Measurements from ENCODE around the gene CPNE9.

Gene CPNE9

DNA sequence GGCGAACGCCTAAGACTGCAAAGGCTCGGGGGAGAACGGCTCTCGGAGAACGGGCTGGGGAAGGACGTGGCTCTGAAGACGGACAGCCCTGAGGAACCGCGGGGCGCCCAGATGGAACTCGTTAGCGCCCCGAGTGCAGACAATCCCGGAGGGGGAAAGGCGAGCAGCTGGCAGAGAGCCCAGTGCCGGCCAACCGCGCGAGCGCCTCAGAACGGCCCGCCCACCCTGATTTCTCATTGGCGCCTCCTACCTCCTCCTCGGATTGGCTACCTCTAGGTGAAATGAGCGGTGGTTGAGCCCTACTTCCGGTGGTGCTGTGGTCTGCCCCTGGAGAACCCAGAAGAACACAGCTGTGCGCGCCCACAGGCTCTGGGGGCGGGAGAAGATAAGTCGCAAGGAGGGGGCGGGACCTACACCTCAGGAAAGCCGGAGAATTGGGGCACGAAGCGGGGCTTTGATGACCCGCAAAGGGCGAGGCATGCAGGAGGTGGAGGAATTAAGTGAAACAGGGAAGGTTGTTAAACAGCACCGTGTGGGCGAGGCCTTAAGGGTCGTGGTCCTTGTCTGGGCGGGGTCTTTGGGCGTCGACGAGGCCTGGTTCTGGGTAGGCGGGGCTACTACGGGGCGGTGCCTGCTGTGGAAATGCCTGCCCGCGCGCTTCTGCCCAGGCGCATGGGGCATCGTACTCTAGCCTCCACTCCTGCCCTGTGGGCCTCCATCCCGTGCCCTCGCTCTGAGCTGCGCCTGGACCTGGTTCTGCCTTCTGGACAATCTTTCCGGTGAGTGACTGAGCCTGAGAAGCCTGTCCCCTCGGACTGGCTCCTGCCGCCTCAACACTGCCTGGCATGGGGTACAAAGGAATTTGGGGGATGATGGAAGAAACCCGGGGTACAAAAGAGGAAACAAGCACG lies 46.3 kb downstream of the CPNE9 start, which contains the start of gene OGG1:
TSS of gene OGG1 (plus strand) at position 308 of the 911 bp plus-strand sequence. CDS start at position 643, 335 bp downstream.
- Mint-ChIP-seq H3K36me3 (ENCODE audit: low read depth) (peaks cover 64% of the 10 kb centered on the region), H3K27ac (peak within 1 kb of the TSS; percentile 95 to 99 (median 98)), H3K9me3 (no peaks in the 10 kb centered on the region), H3K27me3 (ENCODE audit: low read depth) (no peaks in the 10 kb centered on the region), H3K4me3 (peak within 1 kb of the TSS; percentile 93 to 94 (median 94)), H3K4me1 (peaks cover 29% of the 10 kb centered on the region)
- no peak for TF ChIP-seq CTCF (IDR thresholded peaks at IDR 0.05; ENCODE audit: unreplicated experiment in 3 of 3)

DNA sequence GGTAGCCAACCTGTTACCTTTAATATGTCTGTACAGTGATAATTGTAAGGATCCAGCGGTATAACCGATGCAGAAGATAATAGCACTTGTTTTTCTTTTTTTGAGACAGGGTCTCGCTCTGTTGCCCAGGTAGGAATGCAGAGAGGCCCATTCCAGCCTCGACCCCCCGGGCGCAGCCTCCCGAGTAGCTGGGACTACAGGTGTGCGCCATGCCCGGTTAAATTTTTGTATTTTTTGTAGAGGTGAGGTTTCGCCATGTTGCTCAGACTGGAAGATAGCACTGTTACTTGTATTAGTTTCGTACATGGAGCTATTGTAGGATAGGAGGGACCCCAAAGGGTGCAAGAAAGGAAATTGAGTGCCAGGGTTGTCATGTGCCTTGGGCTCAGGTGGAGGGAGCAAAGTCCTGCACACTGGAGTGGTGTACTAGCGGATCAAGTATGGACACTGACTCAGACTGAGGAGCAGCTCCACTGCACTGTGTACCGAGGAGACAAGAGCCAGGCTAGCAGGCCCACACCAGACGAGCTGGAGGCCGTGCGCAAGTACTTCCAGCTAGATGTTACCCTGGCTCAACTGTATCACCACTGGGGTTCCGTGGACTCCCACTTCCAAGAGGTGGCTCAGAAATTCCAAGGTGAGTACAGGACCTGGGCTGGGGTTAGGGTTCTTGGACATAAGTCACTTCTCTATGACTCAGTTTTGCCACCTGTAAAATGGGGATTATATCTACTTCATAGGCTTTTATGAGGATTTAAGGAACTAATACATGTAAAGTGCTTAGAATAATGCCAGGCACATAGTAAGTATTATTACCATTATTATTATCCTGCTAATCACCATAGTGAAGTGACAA lies 47.2 kb downstream of the CPNE9 start:
- peaks cover 29% of the 10 kb centered on the region for H3K4me1 Mint-ChIP-seq
- no peaks in the 10 kb centered on the region for H3K9me3 Mint-ChIP-seq
- H3K27me3 Mint-ChIP-seq (ENCODE audit: low read depth): no peaks in the 10 kb centered on the region
- H3K4me3 Mint-ChIP-seq: peak overlapping the region; percentile 93 to 94 (median 94)
- H3K36me3 Mint-ChIP-seq (ENCODE audit: low read depth): peaks cover 59% of the 10 kb centered on the region
- H3K27ac Mint-ChIP-seq: peak overlapping the region; percentile 95 to 99 (median 98)
- no peak for TF ChIP-seq CTCF (IDR thresholded peaks at IDR 0.05; ENCODE audit: unreplicated experiment in 3 of 3)

GRCh38 chr3:9754678-9755077 lies 51.0 kb downstream of the CPNE9 start:
- Mint-ChIP-seq H3K4me3 (no peak overlapping the region), H3K4me1 (peaks cover 24% of the 10 kb centered on the region), H3K27ac (peak overlapping the region in 1 of 3 experiments; percentile 12), H3K9me3 (no peaks in the 10 kb centered on the region), H3K36me3 (ENCODE audit: low read depth) (peaks cover 60% of the 10 kb centered on the region), H3K27me3 (ENCODE audit: low read depth) (no peaks in the 10 kb centered on the region)
- TF ChIP-seq CTCF (IDR thresholded peaks at IDR 0.05; ENCODE audit: unreplicated experiment in 3 of 3): no peak

DNA sequence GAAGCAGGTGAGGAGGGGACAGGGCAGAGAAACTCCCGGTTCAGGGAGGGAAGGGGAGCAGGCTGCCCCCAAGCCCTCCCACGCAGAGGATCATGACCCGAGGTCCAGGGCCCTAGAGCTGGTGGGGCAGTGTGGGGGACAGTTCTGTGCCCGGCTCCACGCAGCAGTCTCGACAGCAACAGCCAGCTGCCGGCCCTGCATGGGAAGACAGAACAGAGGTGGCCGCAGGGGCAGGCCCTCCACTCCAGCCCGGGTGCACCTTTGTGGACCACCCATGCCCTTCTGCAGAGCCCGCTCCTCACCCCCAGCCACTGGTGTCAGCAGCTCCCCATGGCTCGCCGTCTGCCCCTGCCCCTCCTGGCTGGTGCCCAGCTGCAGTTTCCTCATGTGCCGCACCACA lies 53.8 kb downstream of the CPNE9 start:
- no peak for TF ChIP-seq CTCF (IDR thresholded peaks at IDR 0.05; ENCODE audit: unreplicated experiment in 3 of 3)
- no peaks in the 10 kb centered on the region for H3K9me3 Mint-ChIP-seq
- no peaks in the 10 kb centered on the region for H3K4me1 Mint-ChIP-seq
- no peak overlapping the region for H3K27ac Mint-ChIP-seq
- H3K36me3 Mint-ChIP-seq (ENCODE audit: low read depth): peaks cover 58% of the 10 kb centered on the region
- H3K27me3 Mint-ChIP-seq (ENCODE audit: low read depth): no peaks in the 10 kb centered on the region
- no peak overlapping the region for H3K4me3 Mint-ChIP-seq

- H3K27ac Mint-ChIP-seq: peak overlapping the region in 1 of 3 experiments; percentile 6
- no peaks in the 10 kb centered on the region for H3K9me3 Mint-ChIP-seq
- TF ChIP-seq CTCF (IDR thresholded peaks at IDR 0.05; ENCODE audit: unreplicated experiment in 3 of 3): no peak
- H3K4me1 Mint-ChIP-seq: no peaks in the 10 kb centered on the region
- peaks cover 46% of the 10 kb centered on the region for H3K36me3 Mint-ChIP-seq (ENCODE audit: low read depth)
- no peak overlapping the region for H3K4me3 Mint-ChIP-seq
- H3K27me3 Mint-ChIP-seq (ENCODE audit: low read depth): no peaks in the 10 kb centered on the region
These were observed 57.3 kb downstream of the CPNE9 start for GRCh38 chr3:9760779-9761505.
